GM23338 (cell line): Measurements from ENCODE around the gene CNTN5.

Experiments used
- CREB1 ChIP-seq: fragments of 250-450 bp; sonication (Bioruptor Pico); IDR thresholded peaks from 2 replicates; pipeline ENCODE4 v1.5.0; 2020; ENCODE audit warnings: low read depth, mild to moderate bottlenecking, moderate library complexity
- EZH2 ChIP-seq: fragments of 200-600 bp; sonication (generic); IDR thresholded peaks from one replicate; pipeline ENCODE4 v1.8.0; 2017; ENCODE audit warnings: antibody characterized with exemption, mild to moderate bottlenecking, low read depth; ENCODE audit not compliant: unreplicated experiment
- EZH2phosphoT487 ChIP-seq: fragments of 200-600 bp; sonication (generic); IDR thresholded peaks from one replicate; pipeline ENCODE4 v1.8.1; 2018; ENCODE audit warnings: antibody characterized with exemption; ENCODE audit not compliant: unreplicated experiment
- JUNB ChIP-seq: IDR thresholded peaks from one replicate; pipeline ENCODE4 v1.6.1; 2016; ENCODE audit warnings: antibody characterized with exemption; ENCODE audit not compliant: unreplicated experiment
- POLR2AphosphoS5 ChIP-seq: IDR thresholded peaks from 2 replicates; pipeline ENCODE4 v1.6.1; 2016; ENCODE audit warnings: antibody characterized with exemption, low read depth
- ZNF331 ChIP-seq: fragments of 250-450 bp; sonication (Bioruptor Pico); IDR thresholded peaks from 2 replicates; pipeline ENCODE4 v1.5.0; 2020; ENCODE audit warnings: low read depth, mild to moderate bottlenecking, moderate library complexity
- TF ChIP-seq, protein P1 (sequence below), 2 experiments: fragments of 200-600 bp in 1 of 2; sonication (generic) in 1 of 2; conservative IDR thresholded peaks; 2 replicates each; pipeline versions ENCODE4 v1.5.1 to v1.6.1; 2016 to 2017; ENCODE audit warnings: antibody characterized with exemption in 2 of 2, low read depth in 2 of 2, mild to moderate bottlenecking in 2 of 2, moderate library complexity in 1 of 2
- TF ChIP-seq, protein P2 (sequence below): IDR thresholded peaks from one replicate; pipeline ENCODE4 v1.6.1; 2018; ENCODE audit warnings: antibody characterized with exemption; ENCODE audit not compliant: unreplicated experiment

DNA sequence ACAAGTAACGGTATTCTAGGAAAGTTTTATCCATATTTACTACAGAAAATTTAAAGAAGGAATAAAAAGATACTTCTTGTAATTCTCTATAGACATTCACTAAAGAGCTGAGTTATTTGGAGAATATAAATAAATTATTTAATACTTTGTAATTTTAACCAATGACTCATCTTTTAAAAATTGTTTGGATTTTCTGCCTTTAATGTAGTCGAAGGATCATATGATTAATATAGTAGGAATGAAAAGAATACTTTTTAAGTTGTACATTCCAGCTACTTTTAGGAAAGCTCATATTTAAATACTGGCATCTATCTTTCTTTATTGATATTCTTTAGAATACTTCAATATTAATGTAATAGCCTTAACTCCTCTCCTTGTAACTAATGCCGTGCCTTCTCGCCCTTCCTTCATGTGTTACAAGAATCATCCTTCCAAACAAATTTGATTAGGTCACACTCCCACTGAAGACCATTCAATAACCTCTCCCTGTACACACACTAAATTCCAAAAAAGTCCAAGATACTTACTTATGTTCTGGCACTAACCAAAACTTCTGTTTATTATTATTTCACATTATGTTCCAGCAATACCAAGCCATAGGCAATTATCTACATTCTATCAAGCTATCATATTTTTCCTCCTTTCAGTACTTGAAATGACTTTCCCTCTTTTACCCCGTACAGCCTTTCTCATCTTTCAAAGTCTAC is 501.9 kb downstream of the CNTN5 start:
- TF ChIP-seq EZH2phosphoT487 = no peak
- TF ChIP-seq, protein P1, sequence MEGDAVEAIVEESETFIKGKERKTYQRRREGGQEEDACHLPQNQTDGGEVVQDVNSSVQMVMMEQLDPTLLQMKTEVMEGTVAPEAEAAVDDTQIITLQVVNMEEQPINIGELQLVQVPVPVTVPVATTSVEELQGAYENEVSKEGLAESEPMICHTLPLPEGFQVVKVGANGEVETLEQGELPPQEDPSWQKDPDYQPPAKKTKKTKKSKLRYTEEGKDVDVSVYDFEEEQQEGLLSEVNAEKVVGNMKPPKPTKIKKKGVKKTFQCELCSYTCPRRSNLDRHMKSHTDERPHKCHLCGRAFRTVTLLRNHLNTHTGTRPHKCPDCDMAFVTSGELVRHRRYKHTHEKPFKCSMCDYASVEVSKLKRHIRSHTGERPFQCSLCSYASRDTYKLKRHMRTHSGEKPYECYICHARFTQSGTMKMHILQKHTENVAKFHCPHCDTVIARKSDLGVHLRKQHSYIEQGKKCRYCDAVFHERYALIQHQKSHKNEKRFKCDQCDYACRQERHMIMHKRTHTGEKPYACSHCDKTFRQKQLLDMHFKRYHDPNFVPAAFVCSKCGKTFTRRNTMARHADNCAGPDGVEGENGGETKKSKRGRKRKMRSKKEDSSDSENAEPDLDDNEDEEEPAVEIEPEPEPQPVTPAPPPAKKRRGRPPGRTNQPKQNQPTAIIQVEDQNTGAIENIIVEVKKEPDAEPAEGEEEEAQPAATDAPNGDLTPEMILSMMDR (conservative IDR thresholded peaks at IDR 0.05; ENCODE audit: low read depth in 2 of 2) = no peak
- TF ChIP-seq EZH2 = no peak
- TF ChIP-seq, protein P2, sequence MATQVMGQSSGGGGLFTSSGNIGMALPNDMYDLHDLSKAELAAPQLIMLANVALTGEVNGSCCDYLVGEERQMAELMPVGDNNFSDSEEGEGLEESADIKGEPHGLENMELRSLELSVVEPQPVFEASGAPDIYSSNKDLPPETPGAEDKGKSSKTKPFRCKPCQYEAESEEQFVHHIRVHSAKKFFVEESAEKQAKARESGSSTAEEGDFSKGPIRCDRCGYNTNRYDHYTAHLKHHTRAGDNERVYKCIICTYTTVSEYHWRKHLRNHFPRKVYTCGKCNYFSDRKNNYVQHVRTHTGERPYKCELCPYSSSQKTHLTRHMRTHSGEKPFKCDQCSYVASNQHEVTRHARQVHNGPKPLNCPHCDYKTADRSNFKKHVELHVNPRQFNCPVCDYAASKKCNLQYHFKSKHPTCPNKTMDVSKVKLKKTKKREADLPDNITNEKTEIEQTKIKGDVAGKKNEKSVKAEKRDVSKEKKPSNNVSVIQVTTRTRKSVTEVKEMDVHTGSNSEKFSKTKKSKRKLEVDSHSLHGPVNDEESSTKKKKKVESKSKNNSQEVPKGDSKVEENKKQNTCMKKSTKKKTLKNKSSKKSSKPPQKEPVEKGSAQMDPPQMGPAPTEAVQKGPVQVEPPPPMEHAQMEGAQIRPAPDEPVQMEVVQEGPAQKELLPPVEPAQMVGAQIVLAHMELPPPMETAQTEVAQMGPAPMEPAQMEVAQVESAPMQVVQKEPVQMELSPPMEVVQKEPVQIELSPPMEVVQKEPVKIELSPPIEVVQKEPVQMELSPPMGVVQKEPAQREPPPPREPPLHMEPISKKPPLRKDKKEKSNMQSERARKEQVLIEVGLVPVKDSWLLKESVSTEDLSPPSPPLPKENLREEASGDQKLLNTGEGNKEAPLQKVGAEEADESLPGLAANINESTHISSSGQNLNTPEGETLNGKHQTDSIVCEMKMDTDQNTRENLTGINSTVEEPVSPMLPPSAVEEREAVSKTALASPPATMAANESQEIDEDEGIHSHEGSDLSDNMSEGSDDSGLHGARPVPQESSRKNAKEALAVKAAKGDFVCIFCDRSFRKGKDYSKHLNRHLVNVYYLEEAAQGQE = no peak
- no peak for TF ChIP-seq POLR2AphosphoS5
- no peak for TF ChIP-seq CREB1 (CRISPR knock-in tag)
- TF ChIP-seq ZNF331 = no peak
- no peak for TF ChIP-seq JUNB
